CD4-positive, alpha-beta T cell treated with Interleukin-17A for 1 hour (primary cell): ENCODE measurements around the gene RFX2.
"Not testable (repeated sequence)": the region's sequence is repeated elsewhere in the genome, so short reads cannot be mapped to it uniquely, and the experiment has no call there.

Source experiments
- DNase-seq: peaks from one replicate; pipeline ENCODE4 v3.0.0-alpha.2; 2020

Gene RFX2

DNA sequence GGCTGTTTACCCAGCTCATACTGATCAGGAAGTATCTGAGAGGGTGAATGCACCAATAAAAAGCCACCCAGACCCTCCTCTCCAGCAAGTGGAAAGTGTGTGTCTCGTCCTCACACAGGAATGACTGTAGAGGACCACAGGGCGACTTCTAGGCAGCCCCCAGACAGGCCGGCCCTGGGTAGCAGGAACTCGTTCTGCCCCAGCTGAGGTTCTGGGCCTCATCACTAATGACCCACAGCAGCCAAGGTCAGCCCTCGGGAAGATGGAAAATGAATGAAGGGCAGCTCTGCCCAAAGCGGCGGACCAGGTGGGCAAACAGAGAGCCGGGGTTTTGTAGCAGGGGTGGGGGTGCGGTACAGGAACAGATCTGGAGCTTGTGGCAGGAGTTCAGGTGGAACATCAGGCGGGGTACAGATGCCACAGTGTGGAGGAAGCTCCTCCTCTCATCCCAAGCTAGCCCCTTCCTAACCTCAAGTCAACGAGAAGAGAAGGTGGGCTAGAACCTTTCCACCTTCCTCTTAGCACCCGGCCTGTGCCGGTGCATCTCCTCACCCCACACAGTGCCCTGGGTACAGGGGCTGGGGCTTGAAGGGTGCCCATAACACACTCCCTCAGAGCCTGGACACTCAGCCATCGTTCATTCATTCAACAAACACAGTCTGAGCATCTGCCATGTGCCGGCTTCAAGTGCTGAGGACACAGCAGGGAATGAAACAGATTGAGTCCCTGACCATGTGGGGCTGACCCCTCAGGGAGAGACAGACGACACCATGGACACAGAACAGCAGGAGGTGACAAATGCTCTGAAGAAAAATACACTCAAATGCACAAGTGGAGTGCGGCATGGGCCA is 36.2 kb downstream of the RFX2 start:
- DNase-seq: no peak

DNA sequence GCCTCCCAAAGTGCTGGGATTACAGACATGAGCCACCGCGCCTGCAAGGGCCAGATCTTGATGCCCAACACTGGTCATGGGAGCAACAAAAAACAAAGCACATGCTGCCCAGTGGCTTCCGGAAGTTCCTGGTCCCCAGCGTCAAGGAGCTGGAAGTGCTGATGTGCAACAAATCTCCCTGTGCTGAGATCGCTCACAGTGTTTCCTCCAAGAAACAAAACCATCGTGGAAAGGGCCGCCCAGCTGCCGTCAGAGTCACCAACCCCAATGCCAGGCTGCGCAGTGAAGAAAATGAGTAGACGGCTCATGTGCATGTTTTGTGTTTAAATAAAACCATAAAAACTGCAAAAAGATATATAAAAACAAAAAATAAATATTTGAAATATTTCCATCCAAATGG is 37.1 kb downstream of the RFX2 start:
- DNase-seq: not testable (repeated sequence)

DNA sequence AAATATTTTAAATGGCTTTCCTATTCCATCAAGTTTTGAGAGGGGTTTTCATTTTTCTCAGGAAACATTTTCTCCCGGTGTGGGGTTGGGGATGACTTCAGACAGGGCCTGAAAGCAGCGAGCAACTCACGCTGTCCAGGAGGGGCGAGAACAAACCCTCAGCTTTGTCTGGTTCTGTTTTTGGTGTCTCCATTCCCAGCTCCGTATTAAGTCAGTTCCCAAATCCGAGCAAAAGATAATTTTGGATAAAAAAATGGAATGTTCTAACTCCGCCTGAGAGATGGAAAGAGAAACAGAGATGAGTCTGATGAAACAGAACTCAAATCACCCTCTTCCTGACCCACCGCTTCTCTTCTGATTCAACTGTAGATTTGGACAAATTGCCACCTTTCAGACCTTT is 38.4 kb downstream of the RFX2 start:
- DNase-seq: no peak

DNA sequence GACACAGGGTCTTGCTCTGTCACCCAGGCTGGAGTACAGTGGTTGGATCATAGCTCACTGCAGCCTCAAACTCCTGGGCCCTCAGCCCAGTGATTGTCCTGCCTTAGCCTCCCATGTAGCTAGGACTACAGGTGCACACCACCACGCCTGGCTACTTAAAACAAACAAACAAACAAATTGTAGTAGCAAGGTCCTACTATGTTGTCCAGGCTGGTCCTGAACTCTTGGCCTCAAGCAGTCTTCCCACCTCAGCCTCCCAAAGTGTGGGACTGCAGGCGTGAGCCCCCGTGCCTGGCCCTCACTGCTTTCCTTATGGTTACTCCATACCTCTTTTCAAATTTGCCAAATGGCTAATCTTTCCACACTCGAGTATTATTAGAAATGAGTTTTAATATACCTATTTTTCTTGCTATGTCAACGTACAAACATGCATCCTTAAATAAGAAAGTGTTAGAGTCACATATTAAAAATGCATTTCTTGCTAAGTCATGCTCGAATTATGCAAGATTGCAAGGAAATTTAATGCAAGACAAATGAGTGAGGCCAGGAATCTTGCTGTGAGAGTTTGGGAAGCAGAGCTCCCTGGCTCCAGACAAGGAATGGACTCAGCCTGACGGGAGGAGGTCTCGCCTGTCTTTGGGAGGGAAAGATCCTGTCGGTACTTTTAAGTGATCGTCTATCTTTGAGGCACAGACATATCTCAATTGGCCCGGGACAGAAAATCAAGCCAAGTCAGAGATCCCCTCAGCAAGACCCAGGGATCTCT is 39.4 kb downstream of the RFX2 start:
- no peak for DNase-seq

DNA sequence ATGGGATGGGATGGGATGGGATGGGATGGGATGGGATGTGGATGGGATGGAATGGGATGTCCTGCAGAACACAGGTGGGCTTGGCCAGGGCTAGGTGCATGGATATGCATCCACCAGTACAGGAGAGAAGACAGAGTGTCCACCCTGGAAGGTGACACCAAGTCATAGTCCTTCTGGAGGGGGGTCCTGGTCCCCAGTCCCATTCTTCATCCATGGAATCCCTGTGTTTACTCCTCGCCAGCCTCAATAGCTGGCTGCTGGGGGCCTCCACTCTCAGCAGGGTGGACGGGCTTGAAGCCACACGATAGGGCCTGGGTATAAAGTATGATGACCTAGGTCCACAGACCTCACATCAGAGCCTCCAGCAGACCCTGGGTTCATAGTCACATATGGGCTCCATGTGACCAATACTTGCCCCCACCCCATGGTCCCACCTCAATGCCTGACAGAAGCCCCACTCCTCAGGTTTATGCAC is 40.1 kb downstream of the RFX2 start:
- no peak for DNase-seq

DNA sequence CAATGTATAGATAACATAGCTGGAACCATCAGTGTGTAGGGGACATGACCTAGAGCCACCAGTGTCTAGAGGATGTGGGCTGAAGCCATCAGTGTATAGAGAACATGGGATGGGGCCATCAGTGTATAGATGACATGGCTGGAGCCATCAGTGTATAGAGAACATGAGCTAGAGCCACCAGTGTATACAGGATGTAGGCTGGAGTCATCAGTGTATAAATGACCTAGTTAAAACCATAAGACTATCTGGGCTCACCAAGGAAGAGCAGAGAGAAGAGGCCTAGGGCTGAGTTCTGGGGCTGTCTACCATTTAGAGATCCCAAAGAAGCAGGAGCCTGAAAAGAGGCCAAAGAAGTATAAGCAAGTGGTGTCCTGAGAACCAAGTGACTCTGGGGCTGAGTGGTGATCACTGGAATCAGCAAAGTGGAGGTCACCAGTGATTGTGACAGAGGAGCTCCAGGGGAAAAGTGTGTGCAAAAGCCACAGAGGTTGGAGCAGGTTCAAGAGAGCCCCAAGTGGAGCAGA is 41.0 kb downstream of the RFX2 start:
- peak; percentile 28 for DNase-seq

DNA sequence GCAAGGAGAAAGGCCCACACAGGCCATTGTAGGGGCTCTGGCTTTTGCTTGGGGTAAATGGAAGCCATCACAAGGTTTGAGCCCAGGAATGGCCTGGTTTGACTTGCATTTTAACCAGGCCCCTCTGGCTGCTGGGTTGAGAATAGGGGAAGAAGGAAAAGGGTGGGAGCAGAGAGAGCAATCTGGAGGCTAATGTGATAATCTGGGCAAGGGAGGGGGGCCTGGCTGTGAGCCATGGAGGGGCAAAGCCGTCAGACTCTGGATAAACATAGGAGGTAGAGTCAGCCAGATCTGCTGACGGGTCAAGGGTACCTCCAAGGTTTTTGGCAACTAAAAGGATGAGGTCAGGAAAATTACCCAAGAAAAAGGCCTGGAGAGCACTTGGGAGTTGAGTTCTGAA is 41.6 kb downstream of the RFX2 start:
- no peak for DNase-seq

DNA sequence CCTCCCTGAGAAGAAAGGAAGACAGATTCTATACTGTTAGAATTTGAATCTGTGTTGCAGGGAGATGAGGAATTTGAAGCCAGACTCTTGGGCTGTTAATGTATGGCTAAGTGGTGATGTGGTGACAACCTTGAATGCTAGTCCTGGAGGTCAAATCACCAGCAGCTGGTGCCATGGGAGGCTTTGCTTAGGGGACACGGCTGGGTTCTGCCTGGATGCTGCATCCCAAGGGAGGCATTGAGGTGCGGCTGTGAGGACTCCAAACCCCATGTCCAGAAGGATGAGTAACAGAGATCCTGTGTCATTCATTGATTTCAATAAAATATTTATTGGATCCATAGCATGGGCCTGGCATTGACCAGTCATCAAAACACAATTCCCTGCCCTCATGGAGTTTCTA is 42.3 kb downstream of the RFX2 start:
- DNase-seq: no peak

DNA sequence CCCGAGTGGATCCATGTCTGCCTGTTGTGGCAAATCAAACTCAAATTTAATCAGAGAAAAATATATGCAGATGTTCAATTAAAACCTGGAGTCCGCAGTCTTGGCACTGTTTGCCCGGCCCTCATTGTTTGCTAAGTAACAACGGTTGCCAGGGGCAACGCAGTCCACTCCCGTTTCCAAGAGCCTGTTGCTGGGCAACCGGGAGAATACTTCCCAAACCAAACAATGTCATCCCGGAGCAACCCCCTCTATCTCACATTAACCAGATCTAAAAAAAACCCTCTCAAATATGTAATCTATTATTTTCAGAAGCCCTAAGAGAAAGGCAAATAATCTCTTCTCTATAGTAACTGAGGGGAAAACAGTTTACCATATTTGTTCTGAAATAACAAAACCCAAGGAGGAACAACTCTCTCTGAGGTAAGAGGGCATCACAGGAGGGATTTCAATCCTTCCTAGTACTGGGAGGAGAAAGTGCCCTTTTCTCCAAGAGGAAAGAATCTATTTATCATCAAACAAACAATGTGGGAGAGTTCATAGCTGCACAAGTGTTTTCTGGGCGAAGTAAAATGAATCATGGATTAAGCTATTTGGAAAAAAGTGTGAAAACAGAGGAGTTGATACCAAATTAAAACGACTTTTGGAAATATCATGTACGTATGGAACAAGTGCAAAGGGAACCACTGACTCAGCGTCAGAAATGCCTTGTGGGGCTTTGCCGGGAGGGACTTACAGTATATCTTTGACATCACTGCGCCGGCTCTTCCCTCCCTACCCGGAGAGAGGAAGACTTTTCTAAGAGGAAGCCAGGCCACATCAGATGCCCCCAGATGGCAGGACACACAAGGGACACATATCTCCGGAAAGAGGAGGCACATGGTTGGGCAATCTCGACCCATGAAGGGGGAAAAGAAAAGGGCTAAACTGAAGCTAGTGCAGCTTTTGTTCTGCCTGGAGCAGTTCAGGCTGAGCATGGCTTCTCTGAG is 43.3 kb downstream of the RFX2 start:
- DNase-seq: peak; percentile 78

DNA sequence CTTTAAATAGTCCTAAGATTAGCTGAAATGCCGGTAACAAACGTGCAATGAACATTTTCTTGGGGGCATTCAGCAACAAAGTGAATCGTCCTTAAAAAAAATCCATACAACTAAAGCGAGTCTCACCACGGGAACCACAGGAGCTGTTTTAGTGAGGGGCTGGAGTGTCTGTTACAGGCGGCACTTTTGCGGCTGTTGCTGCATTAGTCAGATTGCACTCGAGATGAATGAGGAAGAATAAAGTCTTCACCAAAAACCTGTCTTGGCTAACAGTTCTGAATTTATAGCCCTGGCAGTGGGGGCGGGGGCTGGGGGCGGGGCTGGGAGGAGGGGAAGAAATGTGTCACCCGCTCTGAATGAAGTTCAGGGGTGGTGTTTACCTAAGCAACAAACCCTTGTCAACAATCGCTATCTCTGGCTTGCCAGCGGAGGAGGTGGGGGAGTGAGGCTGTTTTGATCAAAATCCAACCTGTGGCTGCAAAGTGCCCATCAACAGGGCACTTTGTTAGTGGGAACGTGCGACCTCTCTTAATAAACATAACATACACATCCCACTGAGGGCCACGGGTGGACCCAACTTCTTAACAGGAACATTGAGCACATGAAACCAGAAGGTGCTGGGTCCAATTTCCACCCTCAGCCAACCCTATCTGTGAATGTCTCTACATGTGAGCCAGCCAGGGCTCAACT is 44.5 kb downstream of the RFX2 start:
- peak; percentile 78 for DNase-seq

DNA sequence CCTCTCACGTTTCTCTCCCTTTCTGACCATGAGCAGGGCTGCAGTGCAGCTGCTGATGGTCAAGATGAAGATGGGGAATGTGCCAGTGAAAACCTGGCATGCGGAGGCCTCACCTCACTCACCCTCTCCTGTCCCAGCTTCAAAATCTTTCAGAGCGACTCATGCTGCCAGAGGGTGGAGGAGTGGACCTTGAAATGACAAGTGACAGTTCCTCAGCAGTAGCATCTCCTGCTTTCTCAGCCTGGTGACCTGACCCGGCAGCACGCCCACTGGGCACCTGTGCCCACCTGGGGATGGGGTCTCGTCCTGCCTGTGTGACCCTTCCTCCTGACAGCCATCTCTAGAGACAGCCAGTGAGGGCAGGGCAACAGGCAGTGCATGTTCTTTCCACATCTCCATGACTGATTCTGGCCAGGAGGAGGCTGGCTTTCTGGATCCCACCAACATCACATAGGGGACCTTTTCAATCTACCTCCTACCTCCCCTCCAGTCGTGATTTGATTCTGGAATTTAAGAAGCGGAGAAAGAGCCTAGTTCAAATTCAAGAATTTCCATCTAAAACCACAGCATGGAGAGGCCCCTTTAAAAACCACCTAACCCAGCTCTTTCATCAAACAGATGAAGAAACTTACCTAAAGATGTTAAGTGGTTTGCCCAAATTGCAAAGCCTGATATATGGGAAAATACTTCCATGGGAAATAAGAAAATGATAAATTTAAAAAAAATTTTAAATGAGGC is 45.8 kb downstream of the RFX2 start:
- DNase-seq: no peak

DNA sequence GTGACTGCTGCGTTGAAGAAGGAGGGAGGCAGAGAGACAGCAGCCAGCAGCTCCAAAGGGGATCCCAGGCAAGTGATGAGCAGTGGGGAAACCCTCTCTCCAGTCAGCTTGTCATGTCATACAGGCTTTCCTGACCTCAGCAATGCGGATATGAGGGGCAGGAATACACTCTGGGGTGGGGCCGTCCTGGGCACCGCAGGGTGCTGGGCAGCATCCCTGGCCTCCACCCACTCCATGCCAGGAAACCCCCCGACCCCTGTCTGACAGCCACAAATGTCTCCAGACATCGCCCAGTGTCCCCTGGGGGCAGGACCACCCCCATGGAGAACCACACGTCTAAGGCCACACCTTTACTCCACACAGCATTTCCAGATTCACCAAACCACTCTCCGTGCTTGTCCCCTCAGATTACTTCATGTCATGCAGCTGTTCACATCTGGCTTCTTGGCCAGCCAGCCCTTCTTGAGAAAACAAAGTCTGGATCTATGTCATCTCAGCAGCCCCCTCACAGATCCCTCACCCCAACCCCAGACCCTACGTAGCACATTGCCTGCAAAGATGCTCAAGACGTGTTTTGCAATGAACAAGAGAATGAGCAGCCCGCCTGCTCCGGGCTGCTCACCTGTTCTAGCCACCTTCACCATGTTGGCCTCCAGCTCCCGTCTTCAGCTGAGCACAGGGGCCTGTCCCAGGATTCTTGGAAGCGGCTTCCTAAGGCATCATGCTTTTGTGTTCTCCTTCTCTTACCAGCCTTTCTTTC is 46.5 kb downstream of the RFX2 start:
- no peak for DNase-seq

DNA sequence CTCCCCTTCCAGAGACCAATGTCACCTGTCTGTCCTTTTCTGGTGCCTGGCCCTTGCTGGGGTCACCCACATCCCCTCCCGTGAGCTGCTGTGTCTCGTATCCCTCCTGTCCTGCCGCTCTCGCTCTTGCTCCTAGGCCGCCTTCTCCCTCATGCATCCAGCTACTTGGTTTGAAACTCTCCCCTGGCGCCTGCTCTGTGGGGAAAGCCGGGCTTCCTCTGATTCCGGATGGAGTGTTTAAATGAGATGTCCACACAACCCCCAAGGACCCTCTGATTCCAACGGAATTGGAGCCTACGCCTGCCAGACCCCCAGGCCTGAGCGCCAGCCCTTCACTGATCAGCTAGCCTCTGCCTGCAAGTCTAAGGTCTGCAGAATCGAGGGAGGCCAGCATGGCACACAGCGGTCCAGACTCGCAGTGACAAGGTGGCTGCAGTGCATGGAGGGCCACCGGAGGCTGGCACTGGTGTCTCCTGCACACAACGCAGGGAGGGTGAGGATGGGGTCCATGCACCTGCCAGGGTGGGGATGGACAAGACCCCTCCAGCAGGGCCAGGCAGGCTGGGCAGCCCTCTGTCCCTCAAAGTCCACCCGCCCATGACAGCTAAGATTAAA is 47.2 kb downstream of the RFX2 start:
- no peak for DNase-seq

DNA sequence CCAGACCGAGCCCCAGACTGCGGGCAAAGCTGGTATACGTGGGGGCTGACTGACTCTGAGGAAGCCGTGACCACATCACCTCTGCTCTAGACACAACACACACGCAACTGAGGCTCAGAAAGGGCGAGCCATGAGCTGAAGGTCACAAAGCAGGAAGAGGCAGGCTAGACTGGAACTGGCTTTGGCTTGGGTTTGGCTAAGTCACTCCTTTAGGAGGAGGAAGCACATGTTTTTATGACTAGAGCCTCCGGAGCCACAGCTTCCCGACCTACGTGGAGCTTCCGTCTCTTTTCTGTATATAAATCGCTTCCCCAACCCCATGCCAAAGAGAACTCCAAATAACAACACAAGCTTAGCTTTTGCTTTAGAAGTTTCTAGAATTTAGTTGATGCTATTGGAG is 48.0 kb downstream of the RFX2 start:
- peak; percentile 50 for DNase-seq

DNA sequence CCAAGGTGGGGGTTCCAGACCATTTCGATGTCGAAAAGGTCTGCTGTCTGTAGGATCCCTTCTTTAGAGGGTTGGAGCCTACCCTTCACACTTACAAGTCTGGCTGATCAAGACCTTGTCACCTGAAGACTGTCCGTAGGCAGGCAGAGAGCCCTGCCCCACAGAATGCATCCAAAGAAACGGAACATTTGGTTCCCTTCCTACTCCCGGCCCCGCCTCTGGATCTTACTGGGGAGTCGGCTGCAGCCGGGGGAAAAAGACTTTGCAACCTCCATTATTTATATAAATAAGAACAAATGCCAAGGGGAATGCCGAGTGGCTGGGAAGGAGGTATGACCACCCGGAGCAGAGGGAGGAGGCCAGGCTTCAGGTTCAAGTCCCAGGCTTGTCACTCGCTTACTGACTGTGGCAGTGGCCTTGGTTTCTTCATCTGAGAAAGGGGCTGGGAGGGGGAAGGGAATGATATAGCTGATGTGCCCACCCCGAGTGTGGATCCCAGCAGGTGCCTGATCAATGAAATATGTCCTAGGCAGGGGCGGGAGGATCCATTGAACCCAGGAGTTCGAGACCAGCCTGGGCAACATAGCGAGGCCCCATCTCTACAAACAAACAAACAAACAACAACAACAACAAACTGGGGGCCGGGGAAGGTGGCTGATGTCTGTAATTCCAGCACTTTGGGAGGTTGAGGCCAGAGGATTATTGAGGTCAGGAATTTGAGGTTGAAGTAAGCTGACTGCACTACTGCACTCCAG is 48.7 kb downstream of the RFX2 start:
- DNase-seq: no peak

DNA sequence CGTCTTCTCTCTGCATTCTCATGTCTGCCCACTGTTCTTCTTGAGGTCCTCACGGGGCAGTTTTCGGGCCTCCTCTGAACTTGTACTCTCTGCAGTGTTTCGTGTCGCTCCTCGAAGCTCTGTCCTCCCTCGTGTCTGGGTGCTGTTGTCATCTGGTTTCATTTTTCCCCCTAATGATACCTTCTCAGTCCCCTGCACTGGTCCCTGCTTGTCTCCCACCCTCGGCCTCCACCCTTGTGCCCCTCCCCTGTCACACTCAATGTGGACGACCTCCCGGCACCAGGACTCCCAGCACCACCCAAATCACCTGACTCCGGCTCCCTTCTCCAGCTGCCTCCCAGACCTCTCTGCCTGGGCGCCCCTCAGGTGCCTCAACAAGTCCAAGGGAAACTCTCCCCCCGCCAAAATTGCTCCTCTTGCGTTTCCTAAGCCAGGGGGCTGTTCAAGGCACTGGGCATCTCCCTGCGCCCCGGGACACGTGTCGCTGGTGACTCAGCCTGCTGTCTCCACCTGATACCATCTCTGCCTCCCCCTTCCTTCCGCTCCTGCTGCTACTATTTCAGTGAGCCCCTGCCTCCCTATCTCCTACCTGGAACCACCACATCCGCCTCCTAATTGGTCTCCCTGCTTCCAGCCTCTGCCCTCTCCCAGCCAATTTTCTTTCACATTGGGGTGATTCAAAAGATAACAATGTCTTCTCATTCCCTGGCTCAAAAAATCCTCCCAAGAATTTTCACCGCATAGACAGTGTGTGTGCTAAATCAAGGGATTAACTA is 49.5 kb downstream of the RFX2 start:
- peak; percentile 44 for DNase-seq

DNA sequence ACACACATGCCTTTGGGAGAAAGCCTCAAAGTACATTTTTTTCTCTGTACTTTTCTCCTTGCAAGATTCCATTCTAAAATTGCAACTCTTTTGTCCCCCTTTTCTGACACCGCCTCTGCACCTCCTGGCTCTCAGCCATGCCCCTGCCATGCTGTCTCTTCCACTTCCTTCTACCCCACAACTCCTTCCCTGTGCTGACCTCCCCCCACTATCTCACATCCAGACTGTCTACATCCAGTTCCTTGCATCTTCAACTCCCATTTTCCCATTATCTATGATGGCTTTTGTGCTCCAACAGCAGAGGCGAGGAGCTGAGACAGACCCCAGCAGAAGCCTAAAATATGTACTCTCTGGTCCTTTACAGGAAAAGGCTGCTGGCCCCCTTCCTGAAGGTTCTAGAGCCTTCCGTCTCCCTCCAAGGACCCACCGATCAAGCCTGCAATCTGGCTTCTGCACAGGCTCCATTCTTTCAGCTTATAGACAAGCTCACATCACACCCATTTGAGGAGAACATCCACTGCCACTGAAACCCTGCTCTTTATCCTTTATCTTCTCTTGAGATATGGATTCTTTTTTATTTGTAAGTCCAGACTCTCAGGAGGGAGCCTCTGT is 50.2 kb downstream of the RFX2 start:
- DNase-seq: no peak

DNA sequence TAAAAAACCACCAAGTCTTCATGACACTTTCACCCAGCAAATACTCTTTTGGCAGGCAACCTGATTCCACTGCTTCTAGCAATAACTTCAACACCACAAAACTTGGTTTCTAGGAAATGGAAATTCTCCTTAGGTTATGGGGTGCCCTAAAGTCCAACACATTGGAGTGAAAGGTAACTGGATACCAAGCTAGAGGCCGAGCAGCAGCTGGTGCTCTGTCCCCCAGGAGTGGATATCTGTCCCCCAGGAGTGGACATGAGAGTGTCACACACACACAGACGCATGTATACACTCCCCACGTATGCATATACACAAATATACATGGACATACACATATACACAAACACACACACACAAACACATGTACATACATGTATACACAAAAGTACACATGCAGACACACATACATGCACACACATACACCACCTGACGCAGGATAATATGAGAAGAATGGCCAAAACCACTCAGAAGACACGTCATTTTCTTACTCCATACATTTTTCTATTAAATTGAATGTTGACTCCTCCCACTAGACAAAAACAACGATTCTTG is 50.8 kb downstream of the RFX2 start:
- DNase-seq: no peak
